HepG2 (cell line): Measurements from ENCODE around the gene AGO4. TPM values are rescaled to one million over a fixed set of nuclear protein-coding genes. Genes with fewer than 3 reads are reported as not detected.

ENCODE experiments used
- DNMT3B ChIP-seq: conservative IDR thresholded peaks from 2 replicates; pipeline ENCODE4 v1.6.1; 2016; ENCODE audit warnings: missing biosample characterization, control low read depth
- ETS1 ChIP-seq: sonication (generic); formaldehyde crosslinking; IDR thresholded peaks from 2 replicates; pipeline ENCODE4 v1.4.0; 2020; ENCODE audit warnings: missing genetic modification reagents
- ISL2 ChIP-seq: sonication (generic); formaldehyde crosslinking; IDR thresholded peaks from 2 replicates; pipeline ENCODE4 v1.5.0; 2020; ENCODE audit warnings: missing genetic modification reagents
- PAXIP1 ChIP-seq: sonication (generic); formaldehyde crosslinking; conservative IDR thresholded peaks from 2 replicates; pipeline ENCODE4 v1.4.0; 2020; ENCODE audit warnings: mild to moderate bottlenecking, missing genetic modification reagents, moderate library complexity
- PHF8 ChIP-seq: sonication (generic); formaldehyde crosslinking; IDR thresholded peaks from 2 replicates; pipeline ENCODE4 v1.5.0; 2020; ENCODE audit warnings: missing genetic modification reagents
- POLR2A ChIP-seq, 2 experiments: IDR thresholded peaks; 2 replicates each; pipeline ENCODE4 v1.6.1; 2011; ENCODE audit warnings: low read depth in 2 of 2, low read length in 2 of 2, mild to moderate bottlenecking in 1 of 2, moderate library complexity in 1 of 2; ENCODE audit not compliant: insufficient read depth in 1 of 2
- RNF219 ChIP-seq: sonication (generic); formaldehyde crosslinking; IDR thresholded peaks from 2 replicates; pipeline ENCODE4 v1.5.0; 2020; ENCODE audit warnings: mild to moderate bottlenecking, missing genetic modification reagents
- SMARCE1 ChIP-seq: fragments of 450-650 bp; IDR thresholded peaks from 2 replicates; pipeline ENCODE4 v1.6.1; 2017; ENCODE audit warnings: borderline replicate concordance
- ZFYVE20 ChIP-seq: sonication (generic); formaldehyde crosslinking; IDR thresholded peaks from 2 replicates; pipeline ENCODE4 v1.8.0; 2023; ENCODE audit warnings: low read depth, mild to moderate bottlenecking, moderate library complexity, missing genetic modification reagents, borderline replicate concordance
- ZNF75D ChIP-seq: sonication (generic); formaldehyde crosslinking; IDR thresholded peaks from 2 replicates; pipeline ENCODE4 v1.8.1; 2023; ENCODE audit warnings: missing genetic modification reagents, mild to moderate bottlenecking, borderline replicate concordance
- polyA plus RNA-seq, 8 experiments: library from polyadenylated mRNA; depleted of rRNA in 3 of 8; stranded (reverse) in 7 of 8; unstranded in 1 of 8; fragments of >200 nt; fragmentation: Illumina TruSeq in 4 of 8; extraction: Trizol in 4 of 8; gene quantifications; 2 replicates each; pipeline versions ENCODE4 v1.2.1 to v1.2.3, GENCODE V29; 2011 to 2016; ENCODE audit warnings: low read depth in 4 of 8, missing spikeins in 1 of 8, mixed read lengths in 1 of 8; ENCODE audit not compliant: insufficient read depth in 1 of 8
- total RNA-seq, 5 experiments: library from RNA; depleted of rRNA; stranded (reverse); fragments of >200 nt; fragmentation: Illumina TruSeq; extraction: Trizol; gene quantifications; 2 replicates each; pipeline ENCODE4 v1.2.3, GENCODE V29; 2016; ENCODE audit warnings: low read depth in 1 of 5

Gene AGO4
- total and polyA plus RNA-seq, 2 of the 13 experiments (the other 11 are each of a cell fraction or from before 2014, with no cell fraction given): 6.0 to 13.8 TPM

DNA sequence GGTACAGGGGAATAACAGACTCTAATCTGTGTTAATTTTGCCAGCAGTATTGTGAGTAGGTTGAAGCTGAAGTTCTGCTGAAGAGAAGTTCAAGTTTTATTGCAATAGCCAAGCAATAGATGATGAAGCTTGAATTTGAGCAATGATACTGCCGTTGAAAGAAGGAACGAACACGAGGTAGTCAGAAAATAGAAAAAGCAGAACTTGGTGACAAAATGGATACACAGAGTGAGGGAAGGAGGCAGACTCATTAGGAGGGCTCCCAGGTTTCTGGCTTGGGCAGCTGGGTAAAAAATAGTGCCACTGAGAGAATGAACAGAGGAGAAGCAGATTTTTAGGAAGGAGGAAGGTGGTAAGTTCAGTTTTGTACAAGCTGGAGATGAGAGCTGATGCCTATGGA lies 52.9 kb downstream of the AGO4 start (continued):
- no peak for TF ChIP-seq PAXIP1 (CRISPR knock-in tag)
- no peak for TF ChIP-seq ZNF75D (CRISPR knock-in tag)
- TF ChIP-seq SMARCE1: no peak
- TF ChIP-seq ZFYVE20 (CRISPR knock-in tag): no peak
- no peak for TF ChIP-seq POLR2A (IDR thresholded peaks at IDR 0.05; ENCODE audit: insufficient read depth in 1 of 2, low read depth in 2 of 2, low read length in 2 of 2)
- TF ChIP-seq RNF219 (CRISPR knock-in tag): no peak
- TF ChIP-seq PHF8 (CRISPR knock-in tag): no peak
- TF ChIP-seq ISL2 (CRISPR knock-in tag): no peak
- no peak for TF ChIP-seq ETS1 (CRISPR knock-in tag)
- TF ChIP-seq DNMT3B: no peak
